Panc1 (cell line): ENCODE data around the gene AKAP13.

Source experiments
- CTCF ChIP-seq: fragments of 450-650 bp; IDR thresholded peaks from 2 replicates; pipeline ENCODE4 v1.5.1; 2017; ENCODE audit warnings: mild to moderate bottlenecking
- POLR2AphosphoS5 ChIP-seq: IDR thresholded peaks from 2 replicates; pipeline ENCODE4 v1.6.1; 2012; ENCODE audit warnings: mild to moderate bottlenecking, low read depth, low read length, moderate library complexity
- TCF7L2 ChIP-seq: IDR thresholded peaks from 2 replicates; pipeline ENCODE4 v1.6.1; 2011; ENCODE audit warnings: mild to moderate bottlenecking, low read depth, low read length, inconsistent platforms

GRCh38 chr15:85689729-85690128 lies 309.3 kb downstream of the AKAP13 start:
- TF ChIP-seq POLR2AphosphoS5 (no peak), CTCF (no peak), TCF7L2 (no peak)
